GM21576 (cell line): ENCODE results near the gene SELENOK.

Experiments
- ATAC-seq: cut with Tn5 transposase; IDR thresholded peaks from one replicate; pipeline ENCODE4 v1.9.1; 2021; ENCODE audit warnings: mild to moderate bottlenecking, moderate library complexity; ENCODE audit not compliant: unreplicated experiment

The SELENOK gene

GRCh38 chr3:53843195-53844177 is 48.2 kb downstream of the SELENOK start:
- ATAC-seq: peak; percentile 59

DNA sequence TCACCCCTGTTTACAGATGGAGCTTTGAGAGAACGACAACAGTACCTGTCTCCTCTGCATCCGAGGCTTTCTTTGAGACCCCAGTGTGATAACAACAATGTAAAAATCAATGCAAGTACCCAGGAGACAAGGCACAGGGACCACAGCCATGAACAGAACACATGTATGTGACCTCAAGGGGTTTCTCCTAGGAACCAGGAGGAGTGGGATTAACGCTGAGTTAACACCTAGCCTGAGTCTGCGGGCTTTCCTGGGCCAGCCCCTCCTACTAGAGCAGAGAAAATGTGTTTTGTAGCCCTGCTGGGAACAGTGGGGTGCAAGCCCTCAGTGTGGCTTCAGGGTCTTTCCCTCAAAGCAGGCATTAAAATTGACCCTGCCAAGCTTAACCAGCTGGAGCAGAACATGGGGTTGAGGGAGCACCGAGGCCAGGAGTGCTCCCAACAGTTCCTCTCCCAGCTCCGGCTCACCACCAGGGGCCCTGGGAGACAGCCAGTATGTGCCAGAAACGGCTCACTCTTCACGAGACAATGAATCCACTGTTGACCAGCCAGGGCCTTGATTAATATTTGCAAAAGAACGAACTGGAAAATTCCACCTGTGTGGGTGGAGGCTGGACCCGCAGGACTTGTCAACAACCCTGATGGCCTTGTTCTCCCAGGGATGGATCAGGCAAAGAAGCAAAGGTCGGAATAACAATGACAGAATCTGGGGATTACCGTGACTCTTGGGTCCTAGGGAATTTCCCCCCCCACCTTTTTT is 49.0 kb downstream of the SELENOK start:
- no peak for ATAC-seq

DNA sequence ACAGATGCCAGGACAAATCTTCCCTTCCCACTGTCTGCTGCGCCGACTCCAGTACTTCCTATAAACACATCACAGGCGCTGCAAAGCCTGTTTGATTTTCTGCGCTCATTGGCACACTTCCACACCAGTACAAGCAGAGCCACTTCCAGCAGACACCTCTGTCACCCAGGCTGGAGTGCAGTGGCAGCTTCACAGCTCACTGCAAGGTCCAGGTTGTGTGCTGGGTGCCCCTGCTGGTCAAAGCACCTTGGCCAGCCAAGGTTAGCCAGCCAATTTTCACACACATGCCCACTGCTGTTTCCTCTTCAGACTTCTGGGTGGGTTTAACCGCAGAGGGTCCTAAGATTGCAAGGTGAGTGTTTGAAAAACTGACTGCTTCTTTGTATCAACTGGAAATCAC is 50.4 kb downstream of the SELENOK start:
- no peak for ATAC-seq

DNA sequence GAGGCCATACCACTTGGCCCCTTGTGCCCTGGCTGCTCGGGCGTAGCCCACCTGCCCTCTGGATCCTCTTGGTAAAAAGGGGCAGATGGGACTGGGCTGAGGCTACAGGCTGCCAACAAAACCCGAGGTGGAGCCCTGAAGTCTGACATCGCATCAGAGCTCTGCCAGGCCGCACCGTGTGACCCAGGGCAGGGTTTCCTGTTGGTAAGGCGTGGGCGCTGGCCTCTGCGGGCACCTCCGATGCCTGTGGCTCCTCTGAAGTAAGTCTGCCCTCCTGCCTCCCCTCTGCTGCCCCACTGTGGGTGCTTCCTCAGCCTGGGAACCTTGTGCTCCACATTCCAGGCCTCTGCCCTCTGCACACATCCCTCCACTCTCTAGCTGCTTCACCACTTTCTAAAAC is 54.3 kb downstream of the SELENOK start:
- ATAC-seq: no peak

DNA sequence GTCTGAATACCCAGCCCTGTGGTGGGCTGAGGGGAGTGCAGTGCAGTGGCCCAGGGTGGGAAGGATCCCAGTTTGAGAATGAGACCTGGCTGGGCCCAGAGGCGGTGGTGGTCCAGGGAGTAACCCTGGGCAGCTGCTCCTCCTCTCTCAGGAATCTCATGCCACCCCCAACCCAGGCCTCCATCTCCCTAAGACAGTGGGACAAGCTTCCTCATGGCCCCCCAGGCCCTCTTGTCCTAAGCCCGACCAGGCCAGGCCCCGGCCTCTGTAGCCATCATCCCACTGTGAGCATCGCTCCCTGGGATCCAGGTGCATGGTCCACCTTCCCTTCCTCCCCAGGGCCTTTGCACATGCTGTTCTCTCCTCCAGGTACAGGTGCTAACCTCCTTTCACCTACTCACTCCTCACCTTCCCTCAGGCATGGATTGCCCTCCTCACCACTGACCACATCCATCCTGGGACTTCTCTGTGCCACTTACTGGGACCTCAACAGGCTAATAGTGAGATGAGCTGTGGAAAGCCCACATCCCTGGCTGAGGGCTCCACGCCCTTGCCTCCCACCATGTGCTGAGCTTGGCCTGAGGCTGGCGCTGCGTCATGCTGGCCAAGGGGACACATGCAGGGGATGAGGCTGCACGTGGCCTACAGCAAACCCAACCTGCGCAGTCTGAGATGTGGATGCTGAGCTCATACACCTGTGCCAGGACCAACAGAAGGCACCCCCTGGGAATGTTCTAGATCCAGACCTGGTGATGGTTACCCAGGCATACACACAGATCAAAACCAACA is 55.4 kb downstream of the SELENOK start:
- ATAC-seq: no peak

DNA sequence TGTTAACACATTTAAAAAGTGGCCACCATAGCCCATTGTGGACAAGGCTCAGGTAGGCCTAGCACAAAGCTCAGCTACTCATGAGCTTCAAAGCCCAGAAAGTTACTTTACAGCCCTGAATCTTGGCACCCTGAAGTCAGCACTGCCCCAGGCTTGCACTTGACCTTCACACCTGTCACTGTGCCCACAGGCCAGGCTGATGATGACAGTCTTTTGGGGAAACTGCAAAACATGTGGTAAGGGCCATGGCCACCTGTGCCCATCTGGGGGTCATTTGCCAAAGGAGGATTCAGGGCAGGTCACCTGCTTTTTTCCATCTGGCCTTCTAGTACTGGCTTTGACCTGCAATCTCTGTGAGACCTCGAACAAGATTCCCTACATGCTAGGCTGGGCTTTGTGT is 56.4 kb downstream of the SELENOK start:
- no peak for ATAC-seq

DNA sequence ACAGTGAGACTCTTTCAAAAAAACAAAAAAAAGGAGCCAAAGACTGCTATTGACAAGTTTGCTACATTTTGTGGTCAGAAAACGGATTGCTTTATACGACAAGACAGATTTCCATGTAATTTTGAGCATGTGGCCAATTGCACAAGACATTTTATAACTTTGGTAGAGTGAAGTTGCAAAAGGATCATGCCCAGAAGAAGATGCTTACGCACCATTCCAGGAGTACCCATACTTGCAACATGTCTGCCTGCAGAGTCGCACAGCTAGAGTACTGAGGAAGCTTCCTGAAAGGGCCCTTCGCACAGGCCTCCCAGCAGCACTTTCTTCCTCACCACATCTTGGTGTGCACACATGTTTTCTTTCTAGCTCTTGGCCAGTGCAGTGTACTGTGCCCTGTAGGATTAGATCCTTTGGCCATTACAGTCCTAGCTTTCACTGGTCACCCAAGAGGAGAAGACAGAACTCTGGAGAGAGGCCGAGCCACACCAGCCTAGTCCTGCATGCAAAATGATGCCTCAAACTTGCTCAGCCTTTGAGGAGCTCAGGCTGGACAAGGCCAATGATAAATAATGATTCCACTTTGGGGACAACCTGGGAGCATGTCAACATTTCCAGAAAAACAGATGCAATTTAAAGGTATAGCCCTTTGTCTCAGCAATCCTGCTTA is 57.1 kb downstream of the SELENOK start:
- no peak for ATAC-seq
